H4 (cell line): Measurements from ENCODE around the gene ABCA2. TPM values are rescaled to one million over a fixed set of nuclear protein-coding genes. Genes with fewer than 3 reads are reported as not detected.
A peak's percentile ranks its signal among the peaks of the same experiment; 100 is the strongest.

ENCODE experiments used
- DNase-seq: peaks from one replicate; pipeline ENCODE4 v3.0.0-alpha.2; 2015; ENCODE audit warnings: low spot score
- total RNA-seq: library from RNA; depleted of rRNA; stranded (reverse); fragments of >200 nt; shearing (Covaris generic); gene quantifications from 2 replicates; pipeline ENCODE4 v1.2.3, GENCODE V29; 2014

Gene ABCA2
- total RNA-seq, 1 experiment from 2014 or later = 4.9 TPM

GRCh38 chr9:137030006-137030405 is 2.0 kb upstream of the ABCA2 start:
- no peak for DNase-seq

- peak; percentile 43 for DNase-seq
These were observed 1.3 kb upstream of the ABCA2 start for GRCh38 chr9:137029058-137029936.

- peak; percentile 36 for DNase-seq
These were observed 423 bp upstream of the ABCA2 start for GRCh38 chr9:137028263-137029057.

GRCh38 chr9:137026828-137027227 is 1.2 kb downstream of the ABCA2 start:
- DNase-seq = no peak

- no peak for DNase-seq
These were observed 1.7 kb downstream of the ABCA2 start for GRCh38 chr9:137026384-137026783.

GRCh38 chr9:137025517-137025966 is 2.5 kb downstream of the ABCA2 start:
- DNase-seq = no peak

GRCh38 chr9:137023583-137023991 is 4.5 kb downstream of the ABCA2 start:
- DNase-seq = no peak

- DNase-seq = no peak
These were observed 4.9 kb downstream of the ABCA2 start for GRCh38 chr9:137023157-137023556.

GRCh38 chr9:137022662-137023008 is 5.4 kb downstream of the ABCA2 start:
- no peak for DNase-seq

- DNase-seq = peak; percentile 44
These were observed 5.9 kb downstream of the ABCA2 start for GRCh38 chr9:137021979-137022661.

GRCh38 chr9:137021568-137021978 is 6.5 kb downstream of the ABCA2 start:
- no peak for DNase-seq

- no peak for DNase-seq
These were observed 7.1 kb downstream of the ABCA2 start for GRCh38 chr9:137020771-137021567.

- DNase-seq = no peak
These were observed 8.0 kb downstream of the ABCA2 start for GRCh38 chr9:137019891-137020683.

GRCh38 chr9:137018761-137019559 is 9.1 kb downstream of the ABCA2 start:
- DNase-seq = no peak

- no peak for DNase-seq
These were observed 10.1 kb downstream of the ABCA2 start for GRCh38 chr9:137017791-137018497.

- DNase-seq = no peak
These were observed 11.0 kb downstream of the ABCA2 start for GRCh38 chr9:137017071-137017470.

GRCh38 chr9:137016436-137016835 is 11.6 kb downstream of the ABCA2 start:
- DNase-seq = no peak

- DNase-seq = no peak
These were observed 12.1 kb downstream of the ABCA2 start for GRCh38 chr9:137015976-137016375.

GRCh38 chr9:137015540-137015930 is 12.5 kb downstream of the ABCA2 start:
- DNase-seq = no peak
